ENCODE data around the gene HSPH1. TPM values are rescaled to one million over a fixed set of nuclear protein-coding genes. Genes with fewer than 3 reads are reported as not detected.

Gene HSPH1
- total and polyA plus RNA-seq, 2 of the 8 experiments (the other 6 are each of a cell fraction or from before 2014, with no cell fraction given), result 14.2 to 145 TPM

DNA sequence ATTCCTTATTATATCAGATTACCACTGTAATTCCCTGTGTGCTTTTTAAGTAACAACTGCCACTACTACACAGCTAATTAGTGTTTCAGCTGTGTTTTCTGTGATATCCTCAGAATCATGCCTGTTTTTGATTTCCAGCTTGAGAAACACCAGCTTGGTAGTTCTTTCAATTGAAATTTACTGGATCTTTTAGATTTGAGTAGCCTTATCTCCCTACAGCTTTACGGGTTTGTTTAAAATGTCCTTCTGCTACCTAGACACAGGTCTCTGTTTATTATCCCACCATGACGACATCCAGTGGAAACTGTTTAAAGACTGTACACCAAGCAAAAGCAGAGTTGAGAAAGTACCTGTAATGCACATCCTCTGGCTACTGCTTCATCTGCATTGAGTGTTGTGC lies 12.1 kb downstream of the HSPH1 start (continued):
- TF ChIP-seq ATF3 (IDR thresholded peaks at IDR 0.05; ENCODE audit: insufficient read depth, low read depth, low read length) (no peak), RBBP5 (IDR thresholded peaks at IDR 0.05; ENCODE audit: borderline replicate concordance, low read depth, low read length) (no peak), ASH2L (IDR thresholded peaks at IDR 0.05; ENCODE audit: low read length) (no peak), BRCA1 (IDR thresholded peaks at IDR 0.05; ENCODE audit: low read depth, low read length) (no peak), EZH2 (IDR thresholded peaks at IDR 0.05; ENCODE audit: low read depth, low read length, severe bottlenecking) (no peak), RXRA (IDR thresholded peaks at IDR 0.05; ENCODE audit: insufficient read depth, low read depth, low read length) (no peak), BCL11A (IDR thresholded peaks at IDR 0.05; ENCODE audit: low read depth in 2 of 2, low read length in 2 of 2) (no peak)

All from H1 (cell line).